GM19467 (cell line): Measurements from ENCODE around the gene ZNF784.

Experiments
- ATAC-seq: cut with Tn5 transposase; IDR thresholded peaks from one replicate; pipeline ENCODE4 v1.9.1; 2021; ENCODE audit warnings: mild to moderate bottlenecking, moderate library complexity; ENCODE audit not compliant: unreplicated experiment

ZNF784 gene

GRCh38 chr19:55656988-55657747, 32.8 kb upstream of the ZNF784 start:
- no peak for ATAC-seq

- no peak for ATAC-seq
These were observed 32.2 kb upstream of the ZNF784 start for GRCh38 chr19:55656552-55656951.

GRCh38 chr19:55655648-55656040, 31.3 kb upstream of the ZNF784 start:
- ATAC-seq = no peak

- ATAC-seq = peak; percentile 29
These were observed 30.7 kb upstream of the ZNF784 start, which contains the start of gene U2AF2 for GRCh38 chr19:55654868-55655647. Gene U2AF2 (plus strand): TSS chr19:55655035. CDS start chr19:55655105, 70 bp downstream.

- ATAC-seq = peak; percentile 60
These were observed 30.0 kb upstream of the ZNF784 start for GRCh38 chr19:55654323-55654867.

GRCh38 chr19:55653651-55654322, 29.4 kb upstream of the ZNF784 start:
- peak; percentile 44 for ATAC-seq

- ATAC-seq = no peak
These were observed 28.2 kb upstream of the ZNF784 start for GRCh38 chr19:55652311-55653128.

- no peak for ATAC-seq
These were observed 26.9 kb upstream of the ZNF784 start for GRCh38 chr19:55651236-55651635.

- ATAC-seq = no peak
These were observed 26.4 kb upstream of the ZNF784 start for GRCh38 chr19:55650602-55651230.

GRCh38 chr19:55650126-55650557, 25.8 kb upstream of the ZNF784 start:
- no peak for ATAC-seq

GRCh38 chr19:55649268-55650125, 25.1 kb upstream of the ZNF784 start:
- no peak for ATAC-seq

GRCh38 chr19:55648585-55649267, 24.4 kb upstream of the ZNF784 start:
- ATAC-seq = no peak

GRCh38 chr19:55647732-55648584, 23.6 kb upstream of the ZNF784 start, which contains the start of gene CCDC106:
Gene CCDC106 (plus strand): TSS chr19:55648212. CDS start chr19:55649047, 835 bp downstream.
- ATAC-seq = no peak

GRCh38 chr19:55646889-55647731, 22.7 kb upstream of the ZNF784 start:
- no peak for ATAC-seq

GRCh38 chr19:55645512-55645881, 21.1 kb upstream of the ZNF784 start:
- no peak for ATAC-seq

- no peak for ATAC-seq
These were observed 20.6 kb upstream of the ZNF784 start for GRCh38 chr19:55644842-55645511.
